Keratinocyte (primary cell): ENCODE measurements around the gene FASN. TPM values are rescaled to one million over a fixed set of nuclear protein-coding genes. Genes with fewer than 3 reads are reported as not detected.

Source experiments
- DNase-seq: peaks from one replicate; pipeline ENCODE4 v3.0.0-alpha.2; 2011; ENCODE audit warnings: low read depth, missing footprints, low spot score
- FAIRE-seq: peaks from 2 replicates; lab custom pipeline; 2011; peaks lifted over from hg19 to GRCh38; lab: Jason Lieb, UNC
- H2AFZ ChIP-seq: 2 replicates; pipeline ENCODE4 v1.6.0; 2012; ENCODE audit warnings: low read length, control low read depth, inconsistent platforms; ENCODE audit not compliant: control insufficient read depth
- H3K27ac ChIP-seq: 2 replicates; pipeline ENCODE4 v1.5.1; 2011; ENCODE audit warnings: low read length; ENCODE audit not compliant: control insufficient read depth, insufficient read depth
- H3K27me3 ChIP-seq: 3 replicates; pipeline ENCODE4 v1.6.0; 2011; ENCODE audit warnings: low read length; ENCODE audit not compliant: control insufficient read depth, insufficient read depth; ENCODE audit errors: extremely low read depth
- H3K36me3 ChIP-seq, 2 experiments: 2 replicates in 1 of 2; 3 replicates in 1 of 2; pipeline ENCODE4 v1.5.1; 2011; ENCODE audit warnings: low read length in 2 of 2, mild to moderate bottlenecking in 1 of 2; ENCODE audit not compliant: control insufficient read depth in 2 of 2, insufficient read depth in 2 of 2; ENCODE audit errors: extremely low read depth in 1 of 2
- H3K4me1 ChIP-seq: 3 replicates; pipeline ENCODE4 v1.5.1; 2011; ENCODE audit warnings: low read length; ENCODE audit not compliant: control insufficient read depth, insufficient read depth; ENCODE audit errors: extremely low read depth
- H3K4me2 ChIP-seq: 3 replicates; pipeline ENCODE4 v1.6.0; 2011; ENCODE audit warnings: low read depth, low read length; ENCODE audit not compliant: control insufficient read depth, insufficient read depth; ENCODE audit errors: extremely low read depth
- H3K4me3 ChIP-seq, 3 experiments: fragments of 200-600 bp in 1 of 3; sonication (generic) in 1 of 3; 2 replicates in 2 of 3; 3 replicates in 1 of 3; pipeline ENCODE4 v1.5.1; 2011 to 2016; ENCODE audit warnings: low read length in 3 of 3, mild to moderate bottlenecking in 3 of 3, control low read depth in 2 of 3, inconsistent platforms in 1 of 3, low read depth in 1 of 3, mixed read lengths in 1 of 3, mixed run types in 1 of 3, moderate library complexity in 1 of 3; ENCODE audit not compliant: control insufficient read depth in 2 of 3, insufficient read depth in 2 of 3; ENCODE audit errors: extremely low read depth in 1 of 3
- H3K79me2 ChIP-seq: 2 replicates; pipeline ENCODE4 v1.6.0; 2012; ENCODE audit warnings: low read length; ENCODE audit not compliant: control insufficient read depth, insufficient read depth
- H3K9ac ChIP-seq: 3 replicates; pipeline ENCODE4 v1.6.0; 2011; ENCODE audit warnings: low read length; ENCODE audit not compliant: control insufficient read depth, insufficient read depth; ENCODE audit errors: extremely low read depth
- H3K9me1 ChIP-seq: 3 replicates; pipeline ENCODE4 v1.6.0; 2011; ENCODE audit warnings: low read length; ENCODE audit not compliant: control insufficient read depth, insufficient read depth; ENCODE audit errors: extremely low read depth
- H3K9me3 ChIP-seq: 2 replicates; pipeline ENCODE4 v1.5.1; 2012; ENCODE audit warnings: low read depth, low read length; ENCODE audit not compliant: control insufficient read depth
- H4K20me1 ChIP-seq: 3 replicates; pipeline ENCODE4 v1.6.0; 2011; ENCODE audit warnings: low read length; ENCODE audit not compliant: control insufficient read depth, insufficient read depth; ENCODE audit errors: extremely low read depth
- CTCF ChIP-seq, 3 experiments: IDR thresholded peaks in 1 of 3; conservative IDR thresholded peaks in 1 of 3; optimal IDR thresholded peaks in 1 of 3; 2 replicates in 2 of 3; 3 replicates in 1 of 3; pipeline versions ENCODE3 to v1.5.1; 2011; ENCODE audit warnings: low read length in 3 of 3, mild to moderate bottlenecking in 3 of 3, moderate library complexity in 2 of 3, control low read depth in 1 of 3, inconsistent platforms in 1 of 3; ENCODE audit not compliant: insufficient read depth in 2 of 3; ENCODE audit errors: extremely low read depth in 1 of 3
- EZH2 ChIP-seq: IDR thresholded peaks from one replicate; pipeline ENCODE4 v1.6.1; 2012; ENCODE audit warnings: inconsistent platforms, mild to moderate bottlenecking, low read length, moderate library complexity
- dilution Hi-C: fragments of 300-500 bp; cut with MboI; formaldehyde crosslinking; loops from one replicate; pipeline ENCODE4 v1.7.0; 2020; ENCODE audit warnings: low sequenced_read_pairs; ENCODE audit not compliant: extremely low pct_ligation_motif_present
- polyA plus RNA-seq, 5 experiments: library from polyadenylated mRNA; depleted of rRNA in 3 of 5; stranded (reverse) in 3 of 5; stranded (forward) in 1 of 5; unstranded in 1 of 5; fragments of >200 nt; gene quantifications; 1 replicate in 1 of 5; 2 replicates in 3 of 5; 3 replicates in 1 of 5; pipeline versions ENCODE4 v1.2.1 to v1.2.3, GENCODE V29; 2011 to 2012; ENCODE audit warnings: missing spikeins in 2 of 5, low read depth in 1 of 5, low replicate concordance in 1 of 5

FASN gene
- polyA plus RNA-seq, 1 donor (not counting 4 experiments of a cell fraction or from before 2014, with no cell fraction given), result 44.7 TPM

- H3K9me1 ChIP-seq, result no peaks in the 10 kb centered on the region
- no peak overlapping the region for H3K27ac ChIP-seq
- H3K79me2 ChIP-seq, result peaks cover 19% of the 10 kb centered on the region
- H3K4me2 ChIP-seq, result no peak overlapping the region
- H3K4me1 ChIP-seq, result no peaks in the 10 kb centered on the region
- H3K4me3 ChIP-seq, result no peak overlapping the region
- DNase-seq (no peak), FAIRE-seq (no peak)
- H3K9me3 ChIP-seq, result no peaks in the 10 kb centered on the region
- H2AFZ ChIP-seq, result no peak overlapping the region
- peaks cover 27% of the 10 kb centered on the region for H4K20me1 ChIP-seq
- H3K9ac ChIP-seq, result no peak overlapping the region
- dilution Hi-C loops, result no loop called here
- H3K36me3 ChIP-seq, result peaks cover 67 to 69% of the 10 kb centered on the region in 2 experiments
- no peaks in the 10 kb centered on the region for H3K27me3 ChIP-seq
- no peak for TF ChIP-seq EZH2
- no peak for TF ChIP-seq CTCF (optimal IDR thresholded peaks at IDR 0.05 in 1 of 3, IDR thresholded peaks at IDR 0.05 in 1 of 3, conservative IDR thresholded peaks at IDR 0.05 in 1 of 3; ENCODE audit: extremely low read depth in 1 of 3, insufficient read depth in 2 of 3, low read length in 3 of 3)
Measured at GRCh38 chr17:82083533-82084359, 14.3 kb downstream of the FASN start.

DNA sequence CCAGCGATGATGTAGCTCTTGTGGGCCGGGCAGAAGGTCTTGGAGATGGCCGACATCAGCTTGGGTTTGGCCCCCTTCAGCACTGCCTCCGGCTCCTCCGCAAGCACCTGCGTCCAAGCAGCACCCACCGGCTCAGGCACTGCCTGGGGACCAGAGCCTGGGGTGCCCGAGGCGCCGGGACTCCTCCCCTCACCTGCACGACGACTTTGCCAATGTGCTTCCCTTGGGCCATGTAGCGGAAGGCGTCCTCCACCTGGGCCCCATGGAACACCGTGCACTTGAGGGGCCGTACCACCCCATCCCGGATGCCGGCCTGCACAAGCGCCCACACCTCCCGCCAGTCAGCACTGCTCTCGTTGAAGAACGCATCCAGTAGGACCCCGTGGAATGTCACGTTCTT, 15.0 kb downstream of the FASN start:
- Histone ChIP-seq H3K79me2 (peaks cover 16% of the 10 kb centered on the region), H3K4me3 (no peak overlapping the region), H3K9me3 (no peaks in the 10 kb centered on the region), H3K4me1 (no peaks in the 10 kb centered on the region), H3K27me3 (no peaks in the 10 kb centered on the region), H3K9me1 (no peaks in the 10 kb centered on the region), H3K27ac (no peak overlapping the region), H3K9ac (no peak overlapping the region), H2AFZ (no peak overlapping the region), H4K20me1 (peaks cover 27% of the 10 kb centered on the region), H3K4me2 (no peak overlapping the region), H3K36me3 (peaks cover 65 to 67% of the 10 kb centered on the region in 2 experiments)
- dilution Hi-C loops, result no loop called here
- FAIRE-seq, result no peak
- DNase-seq, result no peak
- TF ChIP-seq EZH2, result no peak
- TF ChIP-seq CTCF (optimal IDR thresholded peaks at IDR 0.05 in 1 of 3, IDR thresholded peaks at IDR 0.05 in 1 of 3, conservative IDR thresholded peaks at IDR 0.05 in 1 of 3; ENCODE audit: extremely low read depth in 1 of 3, insufficient read depth in 2 of 3, low read length in 3 of 3), result no peak
